ENCODE measurements around the gene CARD11. TPM values are rescaled to one million over a fixed set of nuclear protein-coding genes. Genes with fewer than 3 reads are reported as not detected.

CARD11 gene
- total and polyA plus RNA-seq, 2 of the 4 experiments (the other 2 are of a cell fraction): 0.18 to 0.26 TPM

GRCh38 chr7:2950578-2950977 is 93.1 kb downstream of the CARD11 start:
- no peak overlapping the region for H3K4me2 ChIP-seq (ENCODE audit: low read depth, low read length)
- no peak overlapping the region for H4K5ac ChIP-seq (ENCODE audit: low read depth, low read length)
- H4K20me1 ChIP-seq (ENCODE audit: insufficient read depth, low read length): no peaks in the 10 kb centered on the region
- H3K4ac ChIP-seq (ENCODE audit: low read depth, low read length): no peak overlapping the region
- no peak for ATAC-seq (ENCODE audit: low read depth)
- H3K14ac ChIP-seq (replicated peaks; ENCODE audit: low read depth, low read length): no peak overlapping the region
- no peak overlapping the region for H4K91ac ChIP-seq (ENCODE audit: insufficient read depth, low read depth, low read length)
- H2BK5ac ChIP-seq (ENCODE audit: low read depth, low read length, poor library complexity, severe bottlenecking): no peak overlapping the region
- H3K4me3 ChIP-seq (ENCODE audit: insufficient read depth, low read depth, low read length): no peak overlapping the region
- H2BK20ac ChIP-seq (ENCODE audit: low read depth, low read length): no peak overlapping the region
- H2AFZ ChIP-seq (replicated peaks; ENCODE audit: low read length, poor library complexity): no peak overlapping the region
- in situ Hi-C loops (cut with MboI; ENCODE audit: low sequenced_read_pairs): no loop called here
- H3K27me3 ChIP-seq (ENCODE audit: control insufficient read depth, insufficient read depth, low read length): no peaks in the 10 kb centered on the region; the same call in 1 of the 2 replicates
- no peaks in the 10 kb centered on the region for H3K9me3 ChIP-seq (ENCODE audit: control insufficient read depth, insufficient read depth, low read length)
- H3K79me1 ChIP-seq (ENCODE audit: low read depth in 1 of 2, low read length in 2 of 2): no peaks in the 10 kb centered on the region
- intact Hi-C loops (cut with micrococcal nuclease): no loop called here
- H3K18ac ChIP-seq (ENCODE audit: low read depth, low read length): no peak overlapping the region
- TF ChIP-seq RCOR1 (IDR thresholded peaks at IDR 0.05; ENCODE audit: insufficient replicate concordance, low read length): no peak
- TF ChIP-seq BHLHE40 (IDR thresholded peaks at IDR 0.05; ENCODE audit: low read depth, low read length): no peak
- TF ChIP-seq POLR2A (IDR thresholded peaks at IDR 0.05; ENCODE audit: low read depth, low read length): no peak
- no peak for TF ChIP-seq MAFK (IDR thresholded peaks at IDR 0.05; ENCODE audit: low read depth, low read length)
- TF ChIP-seq, protein P1, sequence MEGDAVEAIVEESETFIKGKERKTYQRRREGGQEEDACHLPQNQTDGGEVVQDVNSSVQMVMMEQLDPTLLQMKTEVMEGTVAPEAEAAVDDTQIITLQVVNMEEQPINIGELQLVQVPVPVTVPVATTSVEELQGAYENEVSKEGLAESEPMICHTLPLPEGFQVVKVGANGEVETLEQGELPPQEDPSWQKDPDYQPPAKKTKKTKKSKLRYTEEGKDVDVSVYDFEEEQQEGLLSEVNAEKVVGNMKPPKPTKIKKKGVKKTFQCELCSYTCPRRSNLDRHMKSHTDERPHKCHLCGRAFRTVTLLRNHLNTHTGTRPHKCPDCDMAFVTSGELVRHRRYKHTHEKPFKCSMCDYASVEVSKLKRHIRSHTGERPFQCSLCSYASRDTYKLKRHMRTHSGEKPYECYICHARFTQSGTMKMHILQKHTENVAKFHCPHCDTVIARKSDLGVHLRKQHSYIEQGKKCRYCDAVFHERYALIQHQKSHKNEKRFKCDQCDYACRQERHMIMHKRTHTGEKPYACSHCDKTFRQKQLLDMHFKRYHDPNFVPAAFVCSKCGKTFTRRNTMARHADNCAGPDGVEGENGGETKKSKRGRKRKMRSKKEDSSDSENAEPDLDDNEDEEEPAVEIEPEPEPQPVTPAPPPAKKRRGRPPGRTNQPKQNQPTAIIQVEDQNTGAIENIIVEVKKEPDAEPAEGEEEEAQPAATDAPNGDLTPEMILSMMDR (conservative IDR thresholded peaks at IDR 0.05; ENCODE audit: low read depth, low read length): no peak
- TF ChIP-seq RFX5 (IDR thresholded peaks at IDR 0.05; ENCODE audit: low read depth, low read length): no peak
- TF ChIP-seq ELK1 (IDR thresholded peaks at IDR 0.05; ENCODE audit: borderline replicate concordance, low read depth, low read length): no peak
- no peak for TF ChIP-seq CHD1 (IDR thresholded peaks at IDR 0.05; ENCODE audit: low read depth, low read length)
- TF ChIP-seq CEBPB (IDR thresholded peaks at IDR 0.05; ENCODE audit: low read depth, low read length): no peak
- TF ChIP-seq MXI1 (IDR thresholded peaks at IDR 0.05; ENCODE audit: borderline replicate concordance, low read depth, low read length): no peak
- TF ChIP-seq NFE2L2 (IDR thresholded peaks at IDR 0.05; ENCODE audit: low read depth, low read length): no peak
- no peak for TF ChIP-seq USF2 (IDR thresholded peaks at IDR 0.05; ENCODE audit: low read depth, low read length)
- no peak for TF ChIP-seq RAD21 (IDR thresholded peaks at IDR 0.05; ENCODE audit: low read length)
- TF ChIP-seq SMC3 (IDR thresholded peaks at IDR 0.05; ENCODE audit: low read depth, low read length): no peak
- TF ChIP-seq MAZ (IDR thresholded peaks at IDR 0.05; ENCODE audit: borderline replicate concordance, low read depth, low read length): no peak
- no peak overlapping the region for H3K56ac ChIP-seq (ENCODE audit: extremely low read depth, insufficient read depth, low read length)
- no peak overlapping the region for H2BK15ac ChIP-seq (ENCODE audit: low read depth, low read length)
- no peaks in the 10 kb centered on the region for H3K9me1 ChIP-seq (ENCODE audit: insufficient read depth, low read length)
- DNase-seq: no peak
- CTCF ChIA-PET: no interaction called here
- no peak overlapping the region for H3K27ac ChIP-seq (ENCODE audit: insufficient read depth, low read length)
- no TSS peak for BruUV-seq (replicated peaks)
- dilution Hi-C loops (cut with HindIII; ENCODE audit: low sequenced_read_pairs, unreplicated experiment): no loop called here
- no peak overlapping the region for H2BK120ac ChIP-seq (ENCODE audit: low read depth, low read length)
- POLR2A ChIA-PET (ENCODE audit: unreplicated experiment): no interaction called here
- H4K8ac ChIP-seq (ENCODE audit: low read depth in 2 of 2, low read length in 2 of 2): no peak overlapping the region
- H2AK5ac ChIP-seq (ENCODE audit: low read depth, low read length): no peak overlapping the region
- no peak overlapping the region for H2AK9ac ChIP-seq (replicated peaks; ENCODE audit: low read depth, low read length, poor library complexity)
- H3K4me1 ChIP-seq (ENCODE audit: control insufficient read depth, insufficient read depth, low read length): no peaks in the 10 kb centered on the region
- no peaks in the 10 kb centered on the region for H3K36me3 ChIP-seq (ENCODE audit: control insufficient read depth, insufficient read depth, low read length)
- no peak overlapping the region for H3K23ac ChIP-seq (ENCODE audit: low read depth, low read length)
- H3K9ac ChIP-seq (ENCODE audit: low read depth, low read length): no peak overlapping the region

Measured in IMR-90 (cell line).